BE2C (cell line): ENCODE measurements around the gene HYAL3.
"Not testable (repeated sequence)": the region's sequence is repeated elsewhere in the genome, so short reads cannot be mapped to it uniquely, and the experiment has no call there.

Experiments
- DNase-seq: peaks from one replicate; pipeline ENCODE4 v3.0.0-alpha.2; 2020
- H3K27me3 ChIP-seq: fragments of 250-450 bp; sonication (Bioruptor Pico); 2 replicates; pipeline ENCODE4 v1.5.1; 2020; ENCODE audit warnings: mild to moderate bottlenecking
- H3K36me3 ChIP-seq: fragments of 250-450 bp; sonication (Bioruptor Pico); 2 replicates; pipeline ENCODE4 v1.5.1; 2020; ENCODE audit warnings: mild to moderate bottlenecking
- H3K4me1 ChIP-seq: fragments of 250-450 bp; sonication (Bioruptor Pico); 2 replicates; pipeline ENCODE4 v1.5.1; 2020
- H3K4me3 ChIP-seq: 2 replicates; pipeline ENCODE4 v1.5.1; 2011; ENCODE audit warnings: low read depth, low read length
- H3K9me3 ChIP-seq: fragments of 250-450 bp; sonication (Bioruptor Pico); 2 replicates; pipeline ENCODE4 v1.5.1; 2020
- CTCF ChIP-seq: IDR thresholded peaks from 2 replicates; pipeline ENCODE4 v1.5.1; 2012; ENCODE audit warnings: mild to moderate bottlenecking, low read depth, low read length

The HYAL3 gene

GRCh38 chr3:50245831-50246516, 53.2 kb downstream of the HYAL3 start:
- peak overlapping the region; percentile 55 for H3K4me3 ChIP-seq

GRCh38 chr3:50245251-50245745, 53.9 kb downstream of the HYAL3 start:
- H3K27me3 ChIP-seq, result no peaks in the 10 kb centered on the region
- H3K4me1 ChIP-seq, result peaks cover 4% of the 10 kb centered on the region
- H3K9me3 ChIP-seq, result no peaks in the 10 kb centered on the region
- no peak overlapping the region for H3K4me3 ChIP-seq
- no peaks in the 10 kb centered on the region for H3K36me3 ChIP-seq
- no peak for DNase-seq
- no peak for TF ChIP-seq CTCF

More at GRCh38 chr3:50245831-50246516, 53.2 kb downstream of the HYAL3 start:
- DNase-seq, result peak; percentile 89
- Histone ChIP-seq H3K4me1 (peaks cover 4% of the 10 kb centered on the region), H3K9me3 (no peaks in the 10 kb centered on the region), H3K27me3 (no peaks in the 10 kb centered on the region), H3K36me3 (no peaks in the 10 kb centered on the region)
- peak; percentile 81 for TF ChIP-seq CTCF

GRCh38 chr3:50244813-50245212, 54.4 kb downstream of the HYAL3 start:
- not testable (repeated sequence) for H3K4me1 ChIP-seq, DNase-seq, H3K36me3 ChIP-seq, H3K9me3 ChIP-seq, H3K4me3 ChIP-seq, H3K27me3 ChIP-seq

- DNase-seq, result no peak
- Histone ChIP-seq H3K36me3 (no peaks in the 10 kb centered on the region), H3K4me3 (no peak overlapping the region), H3K27me3 (no peaks in the 10 kb centered on the region), H3K4me1 (peaks cover 4% of the 10 kb centered on the region), H3K9me3 (no peaks in the 10 kb centered on the region)
- TF ChIP-seq CTCF, result no peak
Measured at GRCh38 chr3:50243543-50243895, 55.7 kb downstream of the HYAL3 start.

GRCh38 chr3:50242851-50243542, 56.2 kb downstream of the HYAL3 start:
- no peak for DNase-seq
- no peak for TF ChIP-seq CTCF
- no peak overlapping the region for H3K4me3 ChIP-seq
- no peaks in the 10 kb centered on the region for H3K27me3 ChIP-seq
- peaks cover 4% of the 10 kb centered on the region for H3K4me1 ChIP-seq
- H3K36me3 ChIP-seq, result no peaks in the 10 kb centered on the region
- no peaks in the 10 kb centered on the region for H3K9me3 ChIP-seq
